HepG2 (cell line): Measurements from ENCODE around the gene OS9. TPM values are rescaled to one million over a fixed set of nuclear protein-coding genes. Genes with fewer than 3 reads are reported as not detected.
A peak's percentile ranks its signal among the peaks of the same experiment; 100 is the strongest.

Source experiments
- CC2D1A ChIP-seq: sonication (generic); formaldehyde crosslinking; IDR thresholded peaks from 2 replicates; pipeline ENCODE4 v1.8.1; 2023; ENCODE audit warnings: mild to moderate bottlenecking, missing genetic modification reagents
- CHD4 ChIP-seq: fragments of 200-600 bp; sonication (generic); IDR thresholded peaks from 2 replicates; pipeline ENCODE4 v1.7.0; 2017; ENCODE audit warnings: mild to moderate bottlenecking, low read length, borderline replicate concordance
- NFKBIZ ChIP-seq: IDR thresholded peaks from 2 replicates; pipeline ENCODE4 v1.6.1; 2018; ENCODE audit warnings: missing genetic modification reagents, missing compliant biosample characterization
- PPARG ChIP-seq: conservative IDR thresholded peaks from 2 replicates; pipeline ENCODE4 v1.6.1; 2016; ENCODE audit warnings: missing biosample characterization, missing genetic modification reagents
- SETDB1 ChIP-seq: sonication (generic); formaldehyde crosslinking; IDR thresholded peaks from 2 replicates; pipeline ENCODE4 v1.5.1; 2020; ENCODE audit warnings: missing genetic modification reagents, mild to moderate bottlenecking, borderline replicate concordance
- SUZ12 ChIP-seq: fragments of 150-350 bp; IDR thresholded peaks from 2 replicates; pipeline ENCODE4 v1.6.1; 2014; ENCODE audit warnings: low read depth, low read length
- TAF15 ChIP-seq: fragments of 200-400 bp; formaldehyde crosslinking; IDR thresholded peaks from one replicate; pipeline ENCODE4 v1.6.1; 2018; ENCODE audit warnings: mild to moderate bottlenecking, low read depth, low read length; ENCODE audit not compliant: poor library complexity, severe bottlenecking
- XRCC5 ChIP-seq: fragments of 200-400 bp; formaldehyde crosslinking; optimal IDR thresholded peaks from 2 replicates; pipeline ENCODE3; 2017; ENCODE audit warnings: mild to moderate bottlenecking, low read length
- ZMYM3 ChIP-seq: sonication (generic); formaldehyde crosslinking; IDR thresholded peaks from 2 replicates; pipeline ENCODE4 v1.5.1; 2020; ENCODE audit warnings: mild to moderate bottlenecking, missing genetic modification reagents
- ZNF124 ChIP-seq: sonication (generic); formaldehyde crosslinking; IDR thresholded peaks from 2 replicates; pipeline ENCODE4 v1.4.0; 2020; ENCODE audit warnings: missing genetic modification reagents
- ZNF138 ChIP-seq: sonication (generic); formaldehyde crosslinking; IDR thresholded peaks from 2 replicates; pipeline ENCODE4 v1.5.0; 2020; ENCODE audit warnings: mild to moderate bottlenecking, low read depth, missing genetic modification reagents
- ZNF460 ChIP-seq: sonication (generic); formaldehyde crosslinking; IDR thresholded peaks from 2 replicates; pipeline ENCODE4 v1.5.1; 2020; ENCODE audit warnings: missing genetic modification reagents, mild to moderate bottlenecking, borderline replicate concordance
- ZNF510 ChIP-seq: sonication (generic); formaldehyde crosslinking; IDR thresholded peaks from 2 replicates; pipeline ENCODE4 v1.4.0; 2020; ENCODE audit warnings: low read depth, mild to moderate bottlenecking, missing genetic modification reagents
- ZNF572 ChIP-seq: sonication (generic); formaldehyde crosslinking; IDR thresholded peaks from 2 replicates; pipeline ENCODE4 v1.5.1; 2020; ENCODE audit warnings: mild to moderate bottlenecking, missing genetic modification reagents
- ZSCAN12 ChIP-seq: sonication (generic); formaldehyde crosslinking; IDR thresholded peaks from 2 replicates; pipeline ENCODE4 v1.9.0; 2021; ENCODE audit warnings: mild to moderate bottlenecking, missing genetic modification reagents
- polyA plus RNA-seq, 8 experiments: library from polyadenylated mRNA; depleted of rRNA in 3 of 8; stranded (reverse) in 7 of 8; unstranded in 1 of 8; fragments of >200 nt; fragmentation: Illumina TruSeq in 4 of 8; extraction: Trizol in 4 of 8; gene quantifications; 2 replicates each; pipeline versions ENCODE4 v1.2.1 to v1.2.3, GENCODE V29; 2011 to 2016; ENCODE audit warnings: low read depth in 4 of 8, missing spikeins in 1 of 8, mixed read lengths in 1 of 8; ENCODE audit not compliant: insufficient read depth in 1 of 8
- total RNA-seq, 5 experiments: library from RNA; depleted of rRNA; stranded (reverse); fragments of >200 nt; fragmentation: Illumina TruSeq; extraction: Trizol; gene quantifications; 2 replicates each; pipeline ENCODE4 v1.2.3, GENCODE V29; 2016; ENCODE audit warnings: low read depth in 1 of 5
- TF ChIP-seq, protein P1 (sequence below): sonication (generic); formaldehyde crosslinking; IDR thresholded peaks from 2 replicates; pipeline ENCODE4 v1.8.1; 2023; ENCODE audit warnings: mild to moderate bottlenecking, missing genetic modification reagents
- TF ChIP-seq, protein P2 (sequence below): sonication (generic); formaldehyde crosslinking; conservative IDR thresholded peaks from 2 replicates; pipeline ENCODE4 v1.4.0; 2020; ENCODE audit warnings: mild to moderate bottlenecking, missing genetic modification reagents, moderate library complexity
- TF ChIP-seq, protein P3 (sequence below): sonication (generic); formaldehyde crosslinking; IDR thresholded peaks from 2 replicates; pipeline ENCODE4 v1.4.0; 2020; ENCODE audit warnings: missing genetic modification reagents
- TF ChIP-seq, protein P4 (sequence below): IDR thresholded peaks from 2 replicates; pipeline ENCODE4 v1.6.1; 2016; ENCODE audit warnings: missing genetic modification reagents, missing compliant biosample characterization
- TF ChIP-seq, protein P5 (sequence below): IDR thresholded peaks from 2 replicates; pipeline ENCODE4 v1.6.1; 2016; ENCODE audit warnings: missing compliant biosample characterization, missing genetic modification reagents, borderline replicate concordance
- TF ChIP-seq, protein P6 (sequence below): IDR thresholded peaks from 2 replicates; pipeline ENCODE4 v1.6.1; 2012; ENCODE audit warnings: inconsistent platforms

The OS9 gene
- total and polyA plus RNA-seq, 2 of the 13 experiments (the other 11 are each of a cell fraction or from before 2014, with no cell fraction given): 156 to 206 TPM

DNA sequence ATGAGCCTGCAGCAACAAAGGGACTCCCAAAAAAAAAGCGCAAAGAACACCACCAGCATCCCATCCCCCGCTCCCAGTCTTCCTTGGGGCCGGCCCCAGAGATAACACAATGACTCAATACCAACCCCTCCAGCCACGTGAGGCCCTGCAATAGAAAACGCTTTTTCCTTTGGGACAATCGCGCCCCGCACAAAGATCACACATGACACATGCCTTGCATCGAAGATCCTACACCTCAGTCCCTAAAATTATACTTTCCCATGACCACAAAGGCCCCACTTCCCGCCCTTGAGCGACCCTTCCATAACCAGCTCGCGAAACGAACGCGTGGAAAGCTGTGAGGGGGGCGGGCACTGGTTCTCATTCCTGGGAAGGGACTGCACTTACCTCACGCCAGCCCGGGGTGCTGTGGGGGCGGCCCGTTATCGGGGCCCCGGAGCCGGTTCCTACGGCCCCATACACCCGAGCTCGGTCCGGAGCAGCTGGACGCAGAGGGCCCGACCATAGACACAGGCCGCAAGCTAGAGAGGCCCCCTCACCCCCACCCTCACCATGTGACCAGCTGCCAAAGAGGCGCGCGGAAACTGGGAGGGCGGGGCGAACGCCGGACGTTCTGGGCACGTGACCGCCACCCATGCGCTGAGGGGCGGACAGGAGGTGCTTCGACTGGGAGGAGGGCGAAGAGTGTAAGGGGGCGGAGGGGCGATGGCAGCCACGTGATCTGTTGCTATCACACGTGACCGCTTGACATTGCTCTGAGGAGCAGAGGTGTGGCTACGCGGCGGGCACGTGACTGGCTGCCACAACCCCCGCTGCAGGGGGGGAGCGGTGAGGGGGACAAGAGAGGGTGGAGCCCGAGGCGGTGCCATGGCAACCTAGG, 58.1 kb downstream of the OS9 start, which contains the start of gene CDK4 (continued):
- TF ChIP-seq, protein P1, sequence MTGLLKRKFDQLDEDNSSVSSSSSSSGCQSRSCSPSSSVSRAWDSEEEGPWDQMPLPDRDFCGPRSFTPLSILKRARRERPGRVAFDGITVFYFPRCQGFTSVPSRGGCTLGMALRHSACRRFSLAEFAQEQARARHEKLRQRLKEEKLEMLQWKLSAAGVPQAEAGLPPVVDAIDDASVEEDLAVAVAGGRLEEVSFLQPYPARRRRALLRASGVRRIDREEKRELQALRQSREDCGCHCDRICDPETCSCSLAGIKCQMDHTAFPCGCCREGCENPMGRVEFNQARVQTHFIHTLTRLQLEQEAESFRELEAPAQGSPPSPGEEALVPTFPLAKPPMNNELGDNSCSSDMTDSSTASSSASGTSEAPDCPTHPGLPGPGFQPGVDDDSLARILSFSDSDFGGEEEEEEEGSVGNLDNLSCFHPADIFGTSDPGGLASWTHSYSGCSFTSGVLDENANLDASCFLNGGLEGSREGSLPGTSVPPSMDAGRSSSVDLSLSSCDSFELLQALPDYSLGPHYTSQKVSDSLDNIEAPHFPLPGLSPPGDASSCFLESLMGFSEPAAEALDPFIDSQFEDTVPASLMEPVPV (CRISPR knock-in tag): peak; percentile 94
- TF ChIP-seq, protein P2, sequence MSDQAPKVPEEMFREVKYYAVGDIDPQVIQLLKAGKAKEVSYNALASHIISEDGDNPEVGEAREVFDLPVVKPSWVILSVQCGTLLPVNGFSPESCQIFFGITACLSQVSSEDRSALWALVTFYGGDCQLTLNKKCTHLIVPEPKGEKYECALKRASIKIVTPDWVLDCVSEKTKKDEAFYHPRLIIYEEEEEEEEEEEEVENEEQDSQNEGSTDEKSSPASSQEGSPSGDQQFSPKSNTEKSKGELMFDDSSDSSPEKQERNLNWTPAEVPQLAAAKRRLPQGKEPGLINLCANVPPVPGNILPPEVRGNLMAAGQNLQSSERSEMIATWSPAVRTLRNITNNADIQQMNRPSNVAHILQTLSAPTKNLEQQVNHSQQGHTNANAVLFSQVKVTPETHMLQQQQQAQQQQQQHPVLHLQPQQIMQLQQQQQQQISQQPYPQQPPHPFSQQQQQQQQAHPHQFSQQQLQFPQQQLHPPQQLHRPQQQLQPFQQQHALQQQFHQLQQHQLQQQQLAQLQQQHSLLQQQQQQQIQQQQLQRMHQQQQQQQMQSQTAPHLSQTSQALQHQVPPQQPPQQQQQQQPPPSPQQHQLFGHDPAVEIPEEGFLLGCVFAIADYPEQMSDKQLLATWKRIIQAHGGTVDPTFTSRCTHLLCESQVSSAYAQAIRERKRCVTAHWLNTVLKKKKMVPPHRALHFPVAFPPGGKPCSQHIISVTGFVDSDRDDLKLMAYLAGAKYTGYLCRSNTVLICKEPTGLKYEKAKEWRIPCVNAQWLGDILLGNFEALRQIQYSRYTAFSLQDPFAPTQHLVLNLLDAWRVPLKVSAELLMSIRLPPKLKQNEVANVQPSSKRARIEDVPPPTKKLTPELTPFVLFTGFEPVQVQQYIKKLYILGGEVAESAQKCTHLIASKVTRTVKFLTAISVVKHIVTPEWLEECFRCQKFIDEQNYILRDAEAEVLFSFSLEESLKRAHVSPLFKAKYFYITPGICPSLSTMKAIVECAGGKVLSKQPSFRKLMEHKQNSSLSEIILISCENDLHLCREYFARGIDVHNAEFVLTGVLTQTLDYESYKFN (CRISPR knock-in tag): peak; percentile 87
- TF ChIP-seq, protein P3, sequence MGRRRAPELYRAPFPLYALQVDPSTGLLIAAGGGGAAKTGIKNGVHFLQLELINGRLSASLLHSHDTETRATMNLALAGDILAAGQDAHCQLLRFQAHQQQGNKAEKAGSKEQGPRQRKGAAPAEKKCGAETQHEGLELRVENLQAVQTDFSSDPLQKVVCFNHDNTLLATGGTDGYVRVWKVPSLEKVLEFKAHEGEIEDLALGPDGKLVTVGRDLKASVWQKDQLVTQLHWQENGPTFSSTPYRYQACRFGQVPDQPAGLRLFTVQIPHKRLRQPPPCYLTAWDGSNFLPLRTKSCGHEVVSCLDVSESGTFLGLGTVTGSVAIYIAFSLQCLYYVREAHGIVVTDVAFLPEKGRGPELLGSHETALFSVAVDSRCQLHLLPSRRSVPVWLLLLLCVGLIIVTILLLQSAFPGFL (CRISPR knock-in tag): no peak
- no peak for TF ChIP-seq SUZ12
- no peak for TF ChIP-seq ZMYM3 (CRISPR knock-in tag)
- no peak for TF ChIP-seq CC2D1A
- TF ChIP-seq, protein P4, sequence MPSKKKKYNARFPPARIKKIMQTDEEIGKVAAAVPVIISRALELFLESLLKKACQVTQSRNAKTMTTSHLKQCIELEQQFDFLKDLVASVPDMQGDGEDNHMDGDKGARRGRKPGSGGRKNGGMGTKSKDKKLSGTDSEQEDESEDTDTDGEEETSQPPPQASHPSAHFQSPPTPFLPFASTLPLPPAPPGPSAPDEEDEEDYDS (CRISPR knock-in tag): peak; percentile 87
- 0 out of 2 replicates have a peak, but pooled peaks have one; percentile 80 for TF ChIP-seq ZNF138
- peak; percentile 93 for TF ChIP-seq ZNF460 (CRISPR knock-in tag)
- TF ChIP-seq NFKBIZ: peak; percentile 87
- TF ChIP-seq ZSCAN12 (CRISPR knock-in tag): no peak
- peak; percentile 82 for TF ChIP-seq XRCC5
- TF ChIP-seq PPARG (CRISPR knock-in tag): 0 out of 2 replicates have a peak, but pooled peaks have one; percentile 23
- TF ChIP-seq, protein P5, sequence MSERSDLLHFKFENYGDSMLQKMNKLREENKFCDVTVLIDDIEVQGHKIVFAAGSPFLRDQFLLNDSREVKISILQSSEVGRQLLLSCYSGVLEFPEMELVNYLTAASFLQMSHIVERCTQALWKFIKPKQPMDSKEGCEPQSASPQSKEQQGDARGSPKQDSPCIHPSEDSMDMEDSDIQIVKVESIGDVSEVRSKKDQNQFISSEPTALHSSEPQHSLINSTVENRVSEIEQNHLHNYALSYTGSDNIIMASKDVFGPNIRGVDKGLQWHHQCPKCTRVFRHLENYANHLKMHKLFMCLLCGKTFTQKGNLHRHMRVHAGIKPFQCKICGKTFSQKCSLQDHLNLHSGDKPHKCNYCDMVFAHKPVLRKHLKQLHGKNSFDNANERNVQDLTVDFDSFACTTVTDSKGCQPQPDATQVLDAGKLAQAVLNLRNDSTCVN (CRISPR knock-in tag): peak; percentile 53
- no peak for TF ChIP-seq SETDB1 (CRISPR knock-in tag)
- peak; percentile 99 for TF ChIP-seq TAF15
- TF ChIP-seq ZNF510 (CRISPR knock-in tag): 0 out of 2 replicates have a peak, but pooled peaks have one; percentile 59
- TF ChIP-seq ZNF124 (CRISPR knock-in tag): 0 out of 2 replicates have a peak, but pooled peaks have one; percentile 51
- no peak for TF ChIP-seq CHD4
- TF ChIP-seq, protein P6, sequence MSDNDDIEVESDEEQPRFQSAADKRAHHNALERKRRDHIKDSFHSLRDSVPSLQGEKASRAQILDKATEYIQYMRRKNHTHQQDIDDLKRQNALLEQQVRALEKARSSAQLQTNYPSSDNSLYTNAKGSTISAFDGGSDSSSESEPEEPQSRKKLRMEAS: peak; percentile 99
- no peak for TF ChIP-seq ZNF572 (CRISPR knock-in tag)
